WTC11 (cell line): Measurements from ENCODE around the gene ZFP3.
A peak's percentile ranks its signal among the peaks of the same experiment; 100 is the strongest.

Experiments
- AFF4 ChIP-seq: sonication (generic); formaldehyde crosslinking; IDR thresholded peaks from 2 replicates; pipeline ENCODE4 v1.8.1; 2023; ENCODE audit warnings: mild to moderate bottlenecking, missing genetic modification reagents, borderline replicate concordance
- AR ChIP-seq: fragments of 250-450 bp; sonication (Bioruptor Pico); IDR thresholded peaks from 2 replicates; pipeline ENCODE4 v1.9.0; 2021; ENCODE audit warnings: mild to moderate bottlenecking
- ATF2 ChIP-seq: sonication (generic); formaldehyde crosslinking; IDR thresholded peaks from 2 replicates; pipeline ENCODE4 v1.8.1; 2022; ENCODE audit warnings: low read depth, missing genetic modification reagents, borderline replicate concordance
- ATF3 ChIP-seq: sonication (generic); formaldehyde crosslinking; conservative IDR thresholded peaks from 2 replicates; pipeline ENCODE4 v1.8.1; 2022; ENCODE audit warnings: mild to moderate bottlenecking, missing genetic modification reagents
- CREB1 ChIP-seq: sonication (generic); formaldehyde crosslinking; IDR thresholded peaks from 2 replicates; pipeline ENCODE4 v1.8.0; 2023; ENCODE audit warnings: mild to moderate bottlenecking, missing genetic modification reagents
- CTCF ChIP-seq: fragments of 200-600 bp; IDR thresholded peaks from 2 replicates; pipeline ENCODE4 v1.8.0; 2022; ENCODE audit warnings: antibody characterized with exemption
- IRF1 ChIP-seq: sonication (generic); formaldehyde crosslinking; IDR thresholded peaks from 2 replicates; pipeline ENCODE4 v1.8.0; 2023; ENCODE audit warnings: missing genetic modification reagents
- MAX ChIP-seq: sonication (generic); formaldehyde crosslinking; IDR thresholded peaks from 2 replicates; pipeline ENCODE4 v1.8.0; 2022; ENCODE audit warnings: mild to moderate bottlenecking, missing genetic modification reagents
- NR1H2 ChIP-seq: sonication (generic); formaldehyde crosslinking; IDR thresholded peaks from 2 replicates; pipeline ENCODE4 v1.9.0; 2021; ENCODE audit warnings: mild to moderate bottlenecking, moderate library complexity, missing genetic modification reagents
- NR3C1 ChIP-seq: sonication (generic); formaldehyde crosslinking; conservative IDR thresholded peaks from 2 replicates; pipeline ENCODE4 v1.8.1; 2023; ENCODE audit warnings: low read depth, mild to moderate bottlenecking, missing genetic modification reagents
- USF2 ChIP-seq: sonication (generic); formaldehyde crosslinking; IDR thresholded peaks from 2 replicates; pipeline ENCODE4 v1.8.1; 2023; ENCODE audit warnings: mild to moderate bottlenecking, missing genetic modification reagents, moderate library complexity

GRCh38 chr17:5078106-5079028 lies at the start of gene ZFP3:
- TF ChIP-seq CTCF (no peak), CREB1 (no peak), IRF1 (CRISPR knock-in tag) (no peak), ATF2 (no peak), AFF4 (CRISPR knock-in tag) (no peak), NR1H2 (no peak), NR3C1 (CRISPR knock-in tag) (no peak), ATF3 (CRISPR knock-in tag) (no peak), AR (CRISPR knock-in tag) (no peak), MAX (CRISPR knock-in tag) (peak; percentile 77), USF2 (CRISPR knock-in tag) (peak; percentile 26; the same call in 1 of the 2 replicates)
